GM12865 (cell line): ENCODE measurements around the gene TUBB4B.
A peak's percentile ranks its signal among the peaks of the same experiment; 100 is the strongest.

Experiments used
- DNase-seq: peaks from one replicate; pipeline ENCODE4 v3.0.0; 2010; ENCODE audit warnings: low read depth
- H3K4me3 ChIP-seq: 2 replicates; pipeline ENCODE4 v1.5.1; 2011; ENCODE audit warnings: mild to moderate bottlenecking, low read depth, low read length, control low read depth
- TF ChIP-seq, protein P1 (sequence below): IDR thresholded peaks from 2 replicates; pipeline ENCODE4 v1.5.1; 2011; ENCODE audit warnings: low read length, control low read depth, low read depth, inconsistent platforms; ENCODE audit not compliant: insufficient read depth; ENCODE audit errors: missing control alignments

The TUBB4B gene

GRCh38 chr9:137267933-137268355 is 26.9 kb downstream of the TUBB4B start:
- no peak overlapping the region for H3K4me3 ChIP-seq
- TF ChIP-seq, protein P1, sequence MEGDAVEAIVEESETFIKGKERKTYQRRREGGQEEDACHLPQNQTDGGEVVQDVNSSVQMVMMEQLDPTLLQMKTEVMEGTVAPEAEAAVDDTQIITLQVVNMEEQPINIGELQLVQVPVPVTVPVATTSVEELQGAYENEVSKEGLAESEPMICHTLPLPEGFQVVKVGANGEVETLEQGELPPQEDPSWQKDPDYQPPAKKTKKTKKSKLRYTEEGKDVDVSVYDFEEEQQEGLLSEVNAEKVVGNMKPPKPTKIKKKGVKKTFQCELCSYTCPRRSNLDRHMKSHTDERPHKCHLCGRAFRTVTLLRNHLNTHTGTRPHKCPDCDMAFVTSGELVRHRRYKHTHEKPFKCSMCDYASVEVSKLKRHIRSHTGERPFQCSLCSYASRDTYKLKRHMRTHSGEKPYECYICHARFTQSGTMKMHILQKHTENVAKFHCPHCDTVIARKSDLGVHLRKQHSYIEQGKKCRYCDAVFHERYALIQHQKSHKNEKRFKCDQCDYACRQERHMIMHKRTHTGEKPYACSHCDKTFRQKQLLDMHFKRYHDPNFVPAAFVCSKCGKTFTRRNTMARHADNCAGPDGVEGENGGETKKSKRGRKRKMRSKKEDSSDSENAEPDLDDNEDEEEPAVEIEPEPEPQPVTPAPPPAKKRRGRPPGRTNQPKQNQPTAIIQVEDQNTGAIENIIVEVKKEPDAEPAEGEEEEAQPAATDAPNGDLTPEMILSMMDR: no peak
- DNase-seq: peak; percentile 77

DNA sequence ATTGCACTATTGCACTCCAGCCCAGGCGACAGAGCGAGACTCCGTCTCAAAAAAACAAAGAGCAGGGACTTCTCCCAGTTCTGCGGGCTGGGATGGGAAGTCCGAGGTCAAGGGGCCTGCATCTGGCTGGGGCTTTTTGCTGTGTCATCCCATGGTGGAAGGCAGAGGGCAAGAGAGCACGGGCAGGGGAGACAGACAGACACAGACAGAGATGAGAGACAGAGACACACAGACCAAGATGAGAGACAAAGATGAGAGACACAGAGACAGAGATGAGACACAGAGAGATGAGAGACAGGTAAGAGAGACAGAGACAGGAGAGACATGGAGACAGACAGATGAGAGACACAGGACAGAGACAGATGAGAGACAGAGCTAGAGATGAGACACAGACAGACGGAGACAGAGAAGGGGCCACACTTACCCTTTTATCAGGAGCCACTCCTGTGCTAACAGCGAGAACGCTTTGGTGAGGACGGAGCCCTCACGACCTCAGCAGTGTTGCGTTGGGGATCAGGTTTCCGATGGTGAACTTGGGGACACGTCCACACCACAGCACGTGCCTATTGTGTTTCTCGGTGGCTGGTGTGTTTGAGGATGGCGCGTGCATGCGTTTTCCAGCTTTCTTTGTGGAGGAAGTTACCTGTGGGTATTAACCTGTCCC is 27.6 kb downstream of the TUBB4B start:
- TF ChIP-seq, protein P1: no peak
- no peak for DNase-seq
- H3K4me3 ChIP-seq: peak overlapping the region; percentile 23

DNA sequence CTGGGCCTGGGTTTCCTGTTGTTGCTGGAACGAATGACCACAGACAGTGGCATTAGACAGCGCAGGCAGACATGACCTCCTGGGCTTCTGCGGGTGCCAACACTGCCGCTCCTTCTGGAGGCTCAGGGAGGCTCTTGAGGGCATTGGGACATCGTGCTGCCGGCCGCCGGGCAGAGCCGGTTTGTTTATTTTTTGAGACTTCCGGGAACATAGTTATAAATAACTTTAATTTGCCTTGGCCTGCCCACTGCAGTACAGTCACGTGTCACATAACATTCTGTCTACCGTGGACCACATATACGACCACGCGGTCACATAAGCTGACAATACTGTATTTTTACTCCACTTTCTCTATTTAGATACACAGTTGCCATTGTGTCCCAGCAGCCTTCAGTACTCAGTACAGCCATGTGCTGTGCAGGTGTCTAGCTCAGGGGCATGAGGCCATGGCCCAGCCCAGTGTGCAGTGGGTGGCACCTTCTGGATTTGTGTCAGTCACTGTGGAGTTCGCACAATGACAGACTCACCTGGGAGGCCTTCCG is 28.2 kb downstream of the TUBB4B start:
- peak; percentile 70 for DNase-seq
- peak overlapping the region; percentile 23 for H3K4me3 ChIP-seq
- TF ChIP-seq, protein P1: no peak

DNA sequence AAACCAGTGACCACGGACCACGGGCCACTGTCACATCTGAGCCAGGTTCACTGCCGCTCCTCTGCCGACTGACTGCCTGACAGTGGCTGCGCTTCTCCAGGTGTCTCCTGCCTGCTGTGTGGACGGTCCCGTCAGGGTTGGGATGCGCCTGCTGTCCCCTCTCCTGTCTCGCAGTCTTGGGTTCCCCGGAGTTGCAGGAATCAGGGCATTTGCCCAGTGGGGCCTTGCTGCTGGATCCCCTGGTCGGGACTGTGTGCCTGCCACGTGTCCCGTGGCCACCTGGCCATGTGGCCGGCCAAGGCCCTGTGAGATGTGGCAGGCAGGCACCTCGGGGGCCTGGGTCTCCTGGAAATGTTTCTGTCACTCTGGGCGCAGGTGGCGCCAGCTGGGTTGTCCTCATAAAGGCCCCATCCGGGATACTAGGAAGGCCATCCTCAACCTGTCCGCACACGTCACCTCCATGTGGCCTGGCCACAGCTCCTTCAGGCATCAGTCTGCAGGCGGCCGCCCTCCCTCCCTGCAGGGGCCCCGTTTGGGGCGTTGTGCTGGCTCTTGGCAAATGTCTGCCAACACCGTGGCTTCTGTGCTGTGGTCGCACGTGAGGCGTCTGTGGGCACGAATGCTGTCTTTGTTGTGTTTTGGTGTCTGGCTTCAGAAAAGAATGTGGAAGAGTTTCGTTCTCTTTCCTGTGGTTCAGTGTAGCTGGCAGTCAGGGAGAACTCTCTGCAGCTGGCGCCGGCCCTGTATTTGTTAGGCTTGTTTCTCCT is 30.0 kb downstream of the TUBB4B start:
- H3K4me3 ChIP-seq: no peak overlapping the region
- DNase-seq: no peak
- TF ChIP-seq, protein P1: no peak

- DNase-seq: no peak
- no peak overlapping the region for H3K4me3 ChIP-seq
- TF ChIP-seq, protein P1: no peak
Observed at GRCh38 chr9:137271696-137272076, 30.6 kb downstream of the TUBB4B start.

DNA sequence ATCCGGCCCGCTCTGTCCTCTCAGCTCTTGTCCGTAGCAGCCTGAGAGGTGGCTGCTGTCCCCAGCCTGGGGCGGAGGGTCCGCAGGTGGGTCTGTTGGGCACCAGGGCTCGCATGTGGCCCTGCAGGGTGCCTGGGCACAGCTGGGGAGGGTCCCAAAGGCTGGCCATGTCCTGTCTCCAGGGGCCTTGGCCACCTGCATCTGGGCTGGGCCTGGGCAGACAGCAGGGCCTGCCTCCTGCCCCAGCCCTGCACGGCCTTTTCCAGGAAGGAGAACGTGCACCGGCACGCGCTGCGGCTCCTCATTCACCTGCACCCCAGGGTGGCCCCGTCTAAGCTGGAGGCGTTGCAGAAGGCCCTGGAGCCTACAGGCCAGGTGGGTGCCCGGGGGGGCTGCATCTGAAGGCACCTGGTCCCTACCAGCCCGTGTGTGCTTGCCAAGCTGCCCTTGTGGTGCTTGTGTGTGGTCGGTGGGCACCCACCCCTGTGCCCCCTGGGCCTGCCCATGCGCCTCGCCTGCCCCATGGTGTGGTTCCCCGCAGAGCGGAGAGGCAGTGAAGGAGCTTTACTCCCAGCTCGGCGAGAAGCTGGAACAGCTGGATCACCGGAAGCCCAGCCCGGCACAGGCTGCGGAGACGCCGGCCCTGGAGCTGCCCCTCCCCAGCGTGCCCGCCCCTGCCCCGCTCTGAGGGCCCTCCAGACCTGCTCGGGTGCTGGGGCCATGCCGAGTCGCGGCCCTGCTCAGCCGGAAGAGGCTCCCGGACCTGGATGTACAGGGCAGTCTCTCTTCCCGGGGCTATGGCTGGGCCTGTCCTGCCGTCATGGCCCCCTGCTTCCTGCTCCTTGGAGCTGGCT is 31.4 kb downstream of the TUBB4B start:
- TF ChIP-seq, protein P1: no peak
- DNase-seq: no peak
- no peak overlapping the region for H3K4me3 ChIP-seq
